ENCODE data around the gene TRIAP1.

GRCh38 chr12:120425797-120426196 lies 20.4 kb downstream of the TRIAP1 start:
- TF ChIP-seq CTCF (optimal IDR thresholded peaks at IDR 0.05 in 1 of 3, IDR thresholded peaks at IDR 0.05 in 1 of 3, conservative IDR thresholded peaks at IDR 0.05 in 1 of 3; ENCODE audit: extremely low read depth in 1 of 3, insufficient read depth in 2 of 3, low read length in 3 of 3) (no peak), EZH2 (IDR thresholded peaks at IDR 0.05; ENCODE audit: low read length) (no peak)
